B cell (primary cell): ENCODE data around the gene CFAP61.

Source experiments
- EZH2 ChIP-seq: IDR thresholded peaks from 2 replicates; pipeline ENCODE4 v1.6.1; 2012; ENCODE audit warnings: borderline replicate concordance, low read depth, mild to moderate bottlenecking, moderate library complexity, low read length; ENCODE audit not compliant: insufficient read depth, poor library complexity, severe bottlenecking
- TF ChIP-seq, protein P1 (sequence below): fragments of 200-600 bp; IDR thresholded peaks from one replicate; pipeline ENCODE4 v1.8.0; 2022; ENCODE audit warnings: antibody characterized with exemption, mild to moderate bottlenecking

DNA sequence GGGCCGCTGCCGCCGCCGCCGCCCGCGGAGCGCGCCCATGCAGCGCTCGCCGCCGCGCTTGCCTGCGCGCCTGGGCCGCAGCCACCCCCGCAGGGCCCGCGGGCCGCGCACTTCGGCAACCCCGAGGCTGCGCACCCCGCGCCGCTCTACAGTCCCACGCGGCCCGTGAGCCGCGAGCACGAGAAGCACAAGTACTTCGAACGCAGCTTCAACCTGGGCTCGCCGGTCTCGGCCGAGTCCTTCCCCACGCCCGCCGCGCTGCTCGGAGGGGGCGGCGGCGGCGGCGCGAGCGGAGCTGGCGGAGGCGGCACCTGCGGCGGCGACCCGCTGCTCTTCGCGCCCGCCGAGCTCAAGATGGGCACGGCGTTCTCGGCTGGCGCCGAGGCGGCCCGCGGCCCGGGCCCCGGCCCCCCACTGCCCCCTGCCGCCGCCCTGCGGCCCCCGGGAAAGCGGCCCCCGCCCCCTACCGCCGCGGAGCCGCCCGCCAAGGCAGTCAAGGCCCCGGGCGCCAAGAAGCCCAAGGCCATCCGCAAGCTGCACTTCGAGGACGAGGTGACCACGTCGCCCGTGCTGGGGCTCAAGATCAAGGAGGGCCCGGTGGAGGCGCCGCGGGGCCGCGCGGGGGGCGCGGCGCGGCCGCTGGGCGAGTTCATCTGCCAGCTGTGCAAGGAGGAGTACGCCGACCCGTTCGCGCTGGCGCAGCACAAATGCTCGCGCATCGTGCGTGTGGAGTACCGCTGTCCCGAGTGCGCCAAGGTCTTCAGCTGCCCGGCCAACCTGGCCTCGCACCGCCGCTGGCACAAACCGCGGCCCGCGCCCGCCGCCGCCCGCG lies 316.3 kb downstream of the CFAP61 start:
- TF ChIP-seq EZH2: no peak
- TF ChIP-seq, protein P1, sequence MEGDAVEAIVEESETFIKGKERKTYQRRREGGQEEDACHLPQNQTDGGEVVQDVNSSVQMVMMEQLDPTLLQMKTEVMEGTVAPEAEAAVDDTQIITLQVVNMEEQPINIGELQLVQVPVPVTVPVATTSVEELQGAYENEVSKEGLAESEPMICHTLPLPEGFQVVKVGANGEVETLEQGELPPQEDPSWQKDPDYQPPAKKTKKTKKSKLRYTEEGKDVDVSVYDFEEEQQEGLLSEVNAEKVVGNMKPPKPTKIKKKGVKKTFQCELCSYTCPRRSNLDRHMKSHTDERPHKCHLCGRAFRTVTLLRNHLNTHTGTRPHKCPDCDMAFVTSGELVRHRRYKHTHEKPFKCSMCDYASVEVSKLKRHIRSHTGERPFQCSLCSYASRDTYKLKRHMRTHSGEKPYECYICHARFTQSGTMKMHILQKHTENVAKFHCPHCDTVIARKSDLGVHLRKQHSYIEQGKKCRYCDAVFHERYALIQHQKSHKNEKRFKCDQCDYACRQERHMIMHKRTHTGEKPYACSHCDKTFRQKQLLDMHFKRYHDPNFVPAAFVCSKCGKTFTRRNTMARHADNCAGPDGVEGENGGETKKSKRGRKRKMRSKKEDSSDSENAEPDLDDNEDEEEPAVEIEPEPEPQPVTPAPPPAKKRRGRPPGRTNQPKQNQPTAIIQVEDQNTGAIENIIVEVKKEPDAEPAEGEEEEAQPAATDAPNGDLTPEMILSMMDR: no peak
